Effector memory CD4-positive, alpha-beta T cell (primary cell): ENCODE measurements around the gene RAB42.

ENCODE experiments used
- DNase-seq, 3 donors: peaks; one replicate each; pipeline ENCODE4 v3.0.0-alpha.2; 2020
- H3K27ac ChIP-seq: 2 replicates; pipeline ENCODE4 v1.7.0; 2013; ENCODE audit warnings: mild to moderate bottlenecking, low read length, moderate library complexity; ENCODE audit not compliant: insufficient read depth, poor library complexity, severe bottlenecking
- H3K27me3 ChIP-seq: replicated peaks from 2 replicates; pipeline ENCODE4 v1.7.0; 2013; ENCODE audit warnings: mild to moderate bottlenecking, low read length; ENCODE audit not compliant: insufficient read depth, control insufficient read depth, poor library complexity, severe bottlenecking
- H3K36me3 ChIP-seq: 2 replicates; pipeline ENCODE4 v1.7.0; 2013; ENCODE audit warnings: mild to moderate bottlenecking, low read length, moderate library complexity; ENCODE audit not compliant: control insufficient read depth, insufficient read depth
- H3K4me1 ChIP-seq: 2 replicates; pipeline ENCODE4 v1.7.0; 2013; ENCODE audit warnings: low read length, mild to moderate bottlenecking; ENCODE audit not compliant: control insufficient read depth, insufficient read depth, poor library complexity, severe bottlenecking
- H3K4me3 ChIP-seq: 2 replicates; pipeline ENCODE4 v1.7.0; 2013; ENCODE audit warnings: low read length, low read depth, mild to moderate bottlenecking; ENCODE audit not compliant: insufficient read depth, poor library complexity, severe bottlenecking
- H3K9me3 ChIP-seq: 2 replicates; pipeline ENCODE4 v1.7.0; 2013; ENCODE audit warnings: mild to moderate bottlenecking, low read length, moderate library complexity; ENCODE audit not compliant: control insufficient read depth

RAB42 gene

GRCh38 chr1:28602536-28603439, 10.7 kb downstream of the RAB42 start:
- no peak overlapping the region for H3K4me3 ChIP-seq
- H3K4me1 ChIP-seq, result no peaks in the 10 kb centered on the region
- peaks cover 31% of the 10 kb centered on the region for H3K36me3 ChIP-seq
- DNase-seq, result no peak
- no peaks in the 10 kb centered on the region for H3K9me3 ChIP-seq
- H3K27me3 ChIP-seq, result no peaks in the 10 kb centered on the region
- H3K27ac ChIP-seq, result no peak overlapping the region

GRCh38 chr1:28604411-28604810, 12.3 kb downstream of the RAB42 start:
- H3K36me3 ChIP-seq, result peaks cover 32% of the 10 kb centered on the region
- no peaks in the 10 kb centered on the region for H3K27me3 ChIP-seq
- DNase-seq, result no peak
- H3K27ac ChIP-seq, result no peak overlapping the region
- H3K4me1 ChIP-seq, result no peaks in the 10 kb centered on the region
- H3K4me3 ChIP-seq, result no peak overlapping the region
- no peaks in the 10 kb centered on the region for H3K9me3 ChIP-seq

GRCh38 chr1:28604962-28605361, 12.9 kb downstream of the RAB42 start:
- DNase-seq, result no peak
- no peaks in the 10 kb centered on the region for H3K27me3 ChIP-seq
- peaks cover 32% of the 10 kb centered on the region for H3K36me3 ChIP-seq
- H3K27ac ChIP-seq, result no peak overlapping the region
- H3K9me3 ChIP-seq, result no peaks in the 10 kb centered on the region
- no peaks in the 10 kb centered on the region for H3K4me1 ChIP-seq
- no peak overlapping the region for H3K4me3 ChIP-seq

- H3K4me1 ChIP-seq, result no peaks in the 10 kb centered on the region
- H3K36me3 ChIP-seq, result peaks cover 42% of the 10 kb centered on the region
- H3K4me3 ChIP-seq, result no peak overlapping the region
- no peak for DNase-seq
- no peaks in the 10 kb centered on the region for H3K9me3 ChIP-seq
- H3K27me3 ChIP-seq, result no peaks in the 10 kb centered on the region
- H3K27ac ChIP-seq, result no peak overlapping the region
These were observed 14.7 kb downstream of the RAB42 start for GRCh38 chr1:28606771-28607170.

GRCh38 chr1:28613175-28613574, 21.1 kb downstream of the RAB42 start:
- H3K27ac ChIP-seq, result no peak overlapping the region
- H3K27me3 ChIP-seq, result no peaks in the 10 kb centered on the region
- no peaks in the 10 kb centered on the region for H3K4me1 ChIP-seq
- no peak overlapping the region for H3K4me3 ChIP-seq
- peaks cover 41% of the 10 kb centered on the region for H3K36me3 ChIP-seq
- no peaks in the 10 kb centered on the region for H3K9me3 ChIP-seq
- no peak for DNase-seq

GRCh38 chr1:28631713-28632112, 39.6 kb downstream of the RAB42 start:
- DNase-seq, result no peak
- no peaks in the 10 kb centered on the region for H3K9me3 ChIP-seq
- H3K27me3 ChIP-seq, result no peaks in the 10 kb centered on the region
- no peaks in the 10 kb centered on the region for H3K36me3 ChIP-seq
- no peaks in the 10 kb centered on the region for H3K4me1 ChIP-seq
- no peak overlapping the region for H3K4me3 ChIP-seq
- no peak overlapping the region for H3K27ac ChIP-seq

GRCh38 chr1:28632560-28632959, 40.5 kb downstream of the RAB42 start:
- Histone ChIP-seq H3K36me3 (no peaks in the 10 kb centered on the region), H3K4me1 (no peaks in the 10 kb centered on the region), H3K9me3 (no peaks in the 10 kb centered on the region), H3K27me3 (no peaks in the 10 kb centered on the region), H3K27ac (no peak overlapping the region), H3K4me3 (no peak overlapping the region)
- no peak for DNase-seq

GRCh38 chr1:28640766-28641165, 48.7 kb downstream of the RAB42 start:
- no peak overlapping the region for H3K4me3 ChIP-seq
- peak in 1 of 3 donors; percentile 3 for DNase-seq

GRCh38 chr1:28642056-28642846, 50.2 kb downstream of the RAB42 start:
- no peaks in the 10 kb centered on the region for H3K27me3 ChIP-seq
- H3K36me3 ChIP-seq, result no peaks in the 10 kb centered on the region
- H3K27ac ChIP-seq, result peak overlapping the region; percentile 85
- H3K4me3 ChIP-seq, result peak overlapping the region; percentile 87
- DNase-seq, result no peak
- no peaks in the 10 kb centered on the region for H3K9me3 ChIP-seq
- peaks cover 15% of the 10 kb centered on the region for H3K4me1 ChIP-seq

More at GRCh38 chr1:28640766-28641165, 48.7 kb downstream of the RAB42 start:
- H3K27me3 ChIP-seq, result no peaks in the 10 kb centered on the region
- no peak overlapping the region for H3K27ac ChIP-seq
- no peaks in the 10 kb centered on the region for H3K9me3 ChIP-seq
- H3K36me3 ChIP-seq, result no peaks in the 10 kb centered on the region
- peaks cover 15% of the 10 kb centered on the region for H3K4me1 ChIP-seq
